GM19238 (cell line): ENCODE measurements around the gene MSH2.
"Not testable (repeated sequence)": the region's sequence is repeated elsewhere in the genome, so short reads cannot be mapped to it uniquely, and the experiment has no call there.

Experiments
- DNase-seq: peaks from one replicate; pipeline ENCODE4 v3.0.0; 2011; ENCODE audit warnings: low spot score; ENCODE audit not compliant: insufficient read length

MSH2 gene

DNA sequence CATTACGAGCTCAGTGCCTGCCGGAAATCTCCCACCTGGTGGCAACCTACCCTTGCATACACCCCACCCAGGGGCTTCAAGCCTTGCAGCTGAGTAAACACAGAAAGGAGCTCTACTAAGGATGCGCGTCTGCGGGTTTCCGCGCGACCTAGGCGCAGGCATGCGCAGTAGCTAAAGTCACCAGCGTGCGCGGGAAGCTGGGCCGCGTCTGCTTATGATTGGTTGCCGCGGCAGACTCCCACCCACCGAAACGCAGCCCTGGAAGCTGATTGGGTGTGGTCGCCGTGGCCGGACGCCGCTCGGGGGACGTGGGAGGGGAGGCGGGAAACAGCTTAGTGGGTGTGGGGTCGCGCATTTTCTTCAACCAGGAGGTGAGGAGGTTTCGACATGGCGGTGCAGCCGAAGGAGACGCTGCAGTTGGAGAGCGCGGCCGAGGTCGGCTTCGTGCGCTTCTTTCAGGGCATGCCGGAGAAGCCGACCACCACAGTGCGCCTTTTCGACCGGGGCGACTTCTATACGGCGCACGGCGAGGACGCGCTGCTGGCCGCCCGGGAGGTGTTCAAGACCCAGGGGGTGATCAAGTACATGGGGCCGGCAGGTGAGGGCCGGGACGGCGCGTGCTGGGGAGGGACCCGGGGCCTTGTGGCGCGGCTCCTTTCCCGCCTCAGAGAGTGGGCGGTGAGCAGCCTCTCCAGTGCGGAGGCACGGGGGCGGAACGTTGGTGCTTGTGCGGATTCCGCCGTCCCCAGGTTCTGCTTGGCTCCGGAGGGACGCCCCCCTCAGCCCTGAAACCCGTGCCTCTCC is at the start of gene MSH2:
Gene MSH2, plus strand, starts transcription at position 352 of the 804 bp plus-strand sequence. Its CDS starts 36 bp downstream, at position 388.
- peak; percentile 95 for DNase-seq

DNA sequence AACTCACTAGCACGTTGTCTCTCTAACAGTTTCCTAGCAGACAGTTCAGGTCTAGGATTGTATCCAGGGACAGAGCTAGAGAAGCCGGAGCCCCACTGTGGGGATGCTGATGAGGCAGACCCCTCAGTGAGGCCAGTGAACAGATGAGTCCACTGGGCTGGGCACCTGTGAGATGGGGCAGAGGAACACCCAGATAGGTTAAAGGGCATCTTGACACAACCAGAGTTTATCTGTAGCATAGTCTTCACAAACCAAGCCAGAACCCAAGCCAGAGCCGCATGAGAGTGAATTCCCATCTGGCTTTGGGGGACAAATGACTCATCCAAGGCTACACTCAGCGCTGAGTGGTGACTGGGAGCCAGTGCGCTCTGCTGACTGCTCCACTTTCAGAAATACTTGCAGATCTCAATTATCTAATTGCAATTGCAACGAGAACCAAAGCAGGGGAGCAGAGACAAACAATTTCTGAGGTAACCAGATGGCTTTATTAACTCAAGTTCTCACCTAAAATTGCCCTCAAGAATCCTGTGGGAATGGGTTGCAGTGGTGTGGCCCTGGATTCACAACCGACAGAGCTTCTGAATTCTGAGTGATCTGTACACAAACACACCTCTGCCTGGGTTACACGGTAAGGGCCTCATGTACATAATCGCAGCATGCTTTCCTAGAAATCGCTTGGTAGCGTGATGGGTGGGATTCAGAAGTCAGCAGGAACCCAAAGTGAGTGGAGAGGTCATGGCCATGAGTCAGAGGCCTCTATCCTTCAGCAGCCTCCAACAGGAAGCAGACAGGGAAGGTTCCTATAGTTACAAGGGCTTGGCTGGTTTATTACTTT is 48.7 kb upstream of the MSH2 start:
- no peak for DNase-seq

DNA sequence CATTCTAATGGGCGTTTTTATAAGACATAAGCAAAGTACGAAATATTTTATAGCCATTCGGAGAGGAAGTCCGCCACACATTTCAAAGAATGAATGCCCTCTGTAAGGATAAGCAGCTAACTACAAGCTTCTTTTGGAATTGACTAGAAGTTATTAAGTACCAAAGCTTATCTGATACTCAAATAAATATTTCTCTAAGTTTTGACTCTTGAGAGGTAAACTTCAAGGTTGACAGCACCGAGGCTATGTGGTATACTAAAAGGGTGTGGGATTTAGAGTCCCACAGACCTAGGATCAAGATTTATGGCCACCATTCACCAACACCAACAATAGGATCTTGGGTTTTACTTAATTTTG is 48.1 kb upstream of the MSH2 start:
- DNase-seq: no peak

DNA sequence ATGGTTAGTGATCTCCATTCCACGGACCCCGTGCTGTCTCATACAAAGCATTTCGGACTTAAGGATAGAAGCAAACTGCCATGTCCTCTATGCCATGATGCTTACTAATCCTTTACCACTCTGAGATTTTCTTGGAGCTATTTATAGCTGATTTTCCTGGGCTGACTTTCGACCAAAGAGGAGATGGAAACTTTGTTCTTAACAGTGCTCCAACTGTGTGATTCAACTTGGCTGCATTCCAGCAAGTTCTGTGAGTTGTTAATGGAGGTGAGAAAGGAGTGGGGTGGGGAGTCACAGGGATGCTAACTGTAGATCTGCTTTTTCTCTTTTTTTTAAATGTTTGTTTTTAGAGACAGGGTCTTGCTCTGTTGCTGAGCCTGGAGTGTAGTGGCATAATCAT is 45.5 kb upstream of the MSH2 start:
- DNase-seq: no peak

DNA sequence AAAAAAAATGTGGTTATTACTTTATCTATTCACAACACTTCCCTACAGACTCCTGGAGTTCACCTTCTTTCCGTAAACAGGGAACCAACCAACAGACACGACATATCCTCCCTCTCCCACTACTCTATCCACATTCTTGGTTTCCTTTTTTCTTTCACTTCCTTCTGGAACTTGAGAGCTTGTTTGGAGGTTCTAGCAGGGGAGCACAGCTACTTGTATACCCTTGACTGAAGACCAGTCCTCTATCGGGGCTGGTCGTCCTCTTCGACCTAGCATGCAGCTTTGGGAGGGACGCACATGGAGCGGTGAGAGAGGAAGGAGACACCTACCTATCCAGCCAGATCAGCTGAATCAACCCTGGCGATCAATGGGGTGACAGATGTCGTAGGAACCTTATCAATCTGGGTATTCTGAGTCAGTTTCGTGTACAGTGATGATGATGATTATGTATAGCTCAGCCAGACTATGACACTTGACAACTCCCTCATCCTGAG is 43.5 kb upstream of the MSH2 start:
- DNase-seq: no peak

DNA sequence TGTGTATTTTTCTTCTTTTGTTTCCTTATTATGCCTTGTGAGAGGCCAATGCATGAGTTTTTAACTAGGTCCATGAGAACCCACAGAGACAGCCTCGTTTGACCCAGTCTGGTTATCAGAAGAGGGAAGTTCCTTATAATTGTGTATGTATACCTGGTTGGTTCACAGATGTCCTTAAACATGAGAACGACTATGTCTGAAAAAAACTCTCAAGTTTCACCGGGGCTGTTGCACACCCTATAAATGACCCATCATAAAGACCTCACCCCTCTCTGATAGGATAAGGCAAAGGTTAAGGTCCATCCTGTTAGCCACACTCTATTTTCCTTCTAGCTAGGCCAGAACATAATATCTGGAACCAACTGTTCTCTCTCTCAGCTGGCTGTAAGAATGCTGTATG is 42.7 kb upstream of the MSH2 start:
- no peak for DNase-seq

DNA sequence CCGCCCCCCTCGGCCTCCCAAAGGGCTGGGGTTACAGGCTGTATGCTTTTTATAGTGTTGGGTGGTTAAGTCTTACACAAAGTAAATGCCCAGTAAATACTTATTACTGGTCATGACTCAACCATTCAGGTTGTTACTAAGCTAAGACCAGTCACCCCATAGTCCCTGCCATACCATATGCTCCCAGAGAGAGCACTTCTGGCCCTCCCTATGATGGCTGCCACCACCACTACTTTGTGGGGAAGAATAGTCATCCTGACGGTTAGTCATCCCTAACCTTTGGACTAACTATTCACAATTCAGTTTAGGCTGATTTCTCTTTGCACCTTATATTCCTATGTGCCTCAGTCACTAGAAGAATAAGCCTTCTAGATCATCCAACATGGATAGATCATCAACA is 42.0 kb upstream of the MSH2 start:
- DNase-seq: no peak

DNA sequence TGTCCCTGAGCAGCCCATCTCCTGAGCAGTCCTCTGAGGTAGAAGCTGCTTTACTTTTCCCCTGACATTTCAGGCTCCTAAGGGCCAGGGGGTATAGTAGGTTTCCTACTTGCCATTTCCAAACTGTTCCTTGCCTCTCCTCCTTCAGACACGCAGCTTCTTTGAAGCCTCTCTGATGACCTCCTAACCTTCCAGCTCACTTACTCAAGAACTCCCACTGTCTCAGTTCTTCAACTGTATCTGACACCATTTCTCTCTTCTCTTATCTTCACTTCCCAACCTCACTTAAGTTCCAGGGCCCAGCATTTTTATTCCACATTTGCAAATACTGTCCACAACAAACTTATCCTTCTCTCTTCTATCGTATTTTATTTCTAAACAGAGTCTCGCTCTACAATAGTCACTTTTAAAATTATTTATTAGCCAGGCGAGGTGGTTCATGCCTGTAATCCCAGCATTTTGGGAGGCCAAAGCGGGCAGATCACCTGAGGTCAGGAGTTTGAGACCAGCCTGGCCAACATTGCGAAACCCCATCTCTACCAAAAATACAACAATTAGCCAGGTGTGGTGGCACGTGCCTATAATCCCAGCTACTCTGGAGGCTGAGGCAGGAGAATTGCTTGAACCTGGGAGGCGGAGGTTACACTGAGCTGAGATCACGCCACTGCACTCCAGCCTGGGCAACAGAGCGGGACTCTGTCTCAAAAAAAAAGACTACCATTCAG is 41.3 kb upstream of the MSH2 start:
- not testable (repeated sequence) for DNase-seq

DNA sequence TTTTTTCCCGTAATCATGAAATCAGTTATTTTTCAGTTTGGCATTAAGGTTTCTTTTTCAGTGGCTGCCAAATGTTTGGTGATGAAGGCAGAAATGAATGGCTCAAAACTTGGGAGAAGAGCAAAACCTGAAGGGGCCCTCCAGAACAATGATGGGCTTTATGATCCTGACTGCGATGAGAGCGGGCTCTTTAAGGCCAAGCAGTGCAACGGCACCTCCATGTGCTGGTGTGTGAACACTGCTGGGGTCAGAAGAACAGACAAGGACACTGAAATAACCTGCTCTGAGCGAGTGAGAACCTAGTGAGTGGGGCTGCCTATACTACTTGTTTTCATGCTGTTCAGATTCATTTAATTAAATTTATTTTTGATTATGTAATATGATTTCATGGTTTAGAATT is 29.2 kb upstream of the MSH2 start:
- DNase-seq: no peak

DNA sequence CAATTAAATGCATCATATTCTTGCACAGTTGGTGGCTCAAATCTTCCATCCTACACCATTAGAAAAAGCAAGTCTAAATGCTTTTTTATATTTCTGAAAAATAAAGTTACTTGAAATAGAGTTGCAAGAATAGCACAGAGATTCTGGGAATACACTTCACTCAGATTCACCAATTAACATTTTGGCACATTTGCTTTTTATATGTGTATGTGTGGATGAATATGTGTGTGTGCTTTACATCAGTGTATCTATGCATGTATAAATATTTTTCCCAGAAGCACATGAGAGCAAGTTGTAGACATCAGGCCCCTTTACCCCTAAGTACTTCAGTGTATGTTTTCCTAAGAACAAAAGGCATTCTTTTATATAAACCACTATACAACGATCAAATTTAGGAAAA is 27.6 kb upstream of the MSH2 start:
- no peak for DNase-seq

DNA sequence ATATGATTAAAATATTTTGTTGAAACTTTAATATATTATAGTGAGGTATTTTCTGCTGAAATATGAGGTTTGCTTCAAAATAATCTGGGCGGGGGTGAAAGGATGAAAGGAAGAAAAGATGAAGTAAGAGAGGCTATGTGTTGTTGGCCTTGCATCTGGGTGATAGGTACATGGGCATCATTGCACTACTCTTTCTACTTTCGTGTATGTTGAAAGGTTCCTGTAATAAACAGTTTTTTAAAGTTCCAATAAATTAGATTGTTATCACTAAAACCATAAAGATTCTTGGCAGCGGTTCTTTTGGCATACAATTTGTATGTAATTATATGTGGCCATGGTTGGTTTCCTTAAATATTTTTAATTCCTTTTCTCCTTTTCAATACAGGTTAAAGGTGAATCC is 23.6 kb upstream of the MSH2 start:
- DNase-seq: no peak

DNA sequence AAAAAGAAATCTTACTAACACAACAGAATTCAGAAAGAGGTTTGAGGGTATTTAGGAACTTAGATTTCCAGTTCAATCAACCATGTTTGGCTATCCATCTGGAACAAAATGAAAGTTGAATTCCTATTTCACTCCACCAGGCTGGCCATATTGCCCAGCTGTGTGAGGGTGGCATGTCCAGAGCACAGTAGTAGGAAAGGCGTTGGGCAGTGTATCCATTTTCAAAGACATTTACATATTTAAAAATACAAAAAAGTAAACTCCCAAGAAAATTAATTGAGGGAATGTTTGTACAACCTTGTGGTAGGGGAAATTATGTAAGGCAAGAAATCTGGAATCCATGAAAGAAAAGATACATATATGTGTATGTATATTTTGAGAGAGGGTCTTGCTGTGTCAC is 21.5 kb upstream of the MSH2 start:
- DNase-seq: no peak

DNA sequence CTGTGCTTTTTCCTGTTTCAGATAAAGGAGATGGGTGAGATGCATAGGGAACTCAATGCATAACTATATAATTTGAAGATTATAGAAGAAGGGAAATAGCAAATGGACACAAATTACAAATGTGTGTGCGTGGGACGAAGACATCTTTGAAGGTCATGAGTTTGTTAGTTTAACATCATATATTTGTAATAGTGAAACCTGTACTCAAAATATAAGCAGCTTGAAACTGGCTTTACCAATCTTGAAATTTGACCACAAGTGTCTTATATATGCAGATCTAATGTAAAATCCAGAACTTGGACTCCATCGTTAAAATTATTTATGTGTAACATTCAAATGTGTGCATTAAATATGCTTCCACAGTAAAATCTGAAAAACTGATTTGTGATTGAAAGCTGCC is 16.4 kb upstream of the MSH2 start:
- DNase-seq: no peak

DNA sequence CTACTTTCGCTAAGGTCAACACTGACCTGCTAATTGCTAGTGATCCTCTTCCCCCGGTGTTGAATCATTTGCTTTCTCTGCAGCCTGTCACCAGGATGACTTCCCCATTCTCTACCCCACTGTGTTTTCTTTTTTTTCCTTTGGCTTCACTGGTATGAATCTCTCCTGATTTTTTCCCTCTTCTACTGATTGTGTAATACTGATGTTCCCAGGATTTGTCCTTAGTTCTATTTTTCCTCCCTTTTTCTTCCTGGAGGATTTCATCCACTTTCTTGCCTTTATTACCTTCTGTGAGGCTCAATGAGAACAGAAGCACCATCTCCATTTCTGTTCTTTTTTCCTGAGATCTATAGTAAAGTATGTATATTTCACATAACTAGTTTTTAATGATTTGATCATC is 14.1 kb upstream of the MSH2 start:
- no peak for DNase-seq

DNA sequence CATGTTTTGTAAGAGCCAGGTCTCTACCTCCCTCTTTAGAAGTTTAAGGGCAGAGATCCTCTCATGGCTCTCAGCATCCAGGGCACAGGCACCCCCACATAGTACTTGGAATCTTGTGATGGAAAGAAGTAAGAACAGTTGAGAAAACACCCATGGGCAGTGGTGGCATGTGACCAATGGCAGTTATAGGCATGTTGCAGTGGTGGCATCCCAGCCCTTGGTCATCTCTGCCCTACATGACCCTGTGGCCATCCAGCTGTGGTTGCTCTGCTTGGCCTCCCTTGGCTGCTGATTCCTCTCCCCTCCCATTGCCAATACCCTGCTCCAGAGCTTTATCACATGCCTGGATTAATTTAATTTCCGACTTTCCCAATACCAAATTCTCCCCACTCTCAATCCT is 13.3 kb upstream of the MSH2 start:
- DNase-seq: no peak

DNA sequence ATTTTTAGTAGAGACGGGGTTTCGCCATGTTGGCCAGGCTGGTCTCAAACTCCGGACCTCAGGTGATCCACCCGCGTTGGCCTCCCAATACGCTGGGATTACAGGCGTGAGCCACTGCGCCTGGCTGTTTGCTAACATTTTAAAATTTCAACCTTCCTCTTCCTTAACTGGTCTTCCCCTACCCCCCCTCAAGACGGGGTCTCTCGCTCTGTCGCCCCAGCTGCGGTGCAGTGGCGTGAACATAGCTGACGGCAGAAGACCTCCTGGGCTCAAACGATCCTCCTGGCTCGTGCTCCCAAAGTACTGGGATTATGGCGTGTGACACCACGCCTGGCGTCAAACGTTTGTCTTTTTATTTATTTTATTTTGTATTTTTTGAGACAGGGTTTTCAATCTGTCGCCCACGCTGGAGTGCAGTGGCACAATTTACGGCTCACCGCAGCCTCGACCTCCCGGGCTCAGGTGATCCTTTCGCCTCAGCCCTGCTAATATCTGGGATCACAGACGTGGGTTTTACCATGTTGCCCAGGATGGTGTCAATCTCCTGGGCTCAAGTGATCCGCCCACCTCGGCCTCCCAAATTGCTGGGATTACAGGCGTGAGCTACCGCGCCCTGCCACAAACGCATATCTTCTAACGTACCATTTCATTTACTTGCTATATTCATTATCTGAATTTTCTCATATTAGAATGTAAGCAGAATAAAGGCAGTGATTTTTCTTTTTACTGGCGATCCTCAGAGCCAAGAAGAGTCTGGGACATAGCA is 984 bp upstream of the MSH2 start:
- no peak for DNase-seq

DNA sequence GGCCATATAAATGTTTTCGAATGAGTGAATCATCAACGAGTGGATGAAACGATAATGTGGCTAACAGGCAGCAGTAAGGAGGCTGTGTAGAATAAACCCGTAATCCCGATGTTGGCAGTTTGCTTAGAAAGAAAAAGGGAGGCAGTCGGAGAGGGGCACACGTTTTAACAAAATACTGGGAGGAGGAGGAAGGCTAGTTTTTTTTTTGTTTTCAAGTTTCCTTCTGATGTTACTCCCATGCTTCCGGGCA is 476 bp upstream of the MSH2 start:
- no peak for DNase-seq

DNA sequence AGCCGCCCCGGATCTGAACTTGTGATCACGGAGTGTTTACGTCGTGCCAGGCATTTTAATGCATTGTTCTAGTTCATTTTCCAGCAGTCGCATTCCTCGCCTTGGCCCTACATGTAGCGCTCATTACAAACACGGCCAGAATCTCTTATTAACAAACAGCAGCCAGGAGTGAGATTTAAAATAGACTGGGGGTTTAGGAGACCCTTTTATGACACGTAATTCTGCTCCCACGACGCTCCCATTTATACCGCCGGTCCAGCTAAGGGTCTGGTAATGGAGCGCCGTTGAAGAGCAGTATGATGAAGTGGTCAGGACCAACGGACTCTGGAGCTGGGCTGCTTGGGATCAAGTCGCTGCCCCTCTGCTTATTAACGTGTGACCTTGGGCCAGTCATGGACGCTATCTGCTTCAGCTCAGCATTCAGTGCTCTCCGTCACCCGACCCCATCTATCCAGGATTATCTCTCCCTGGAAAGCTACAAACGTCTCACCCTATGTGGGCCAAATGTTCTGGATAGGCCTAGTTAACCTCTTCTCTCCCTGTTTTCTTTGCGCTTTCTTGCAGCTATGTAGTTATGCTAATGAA is 745 bp downstream of the MSH2 start:
- no peak for DNase-seq

DNA sequence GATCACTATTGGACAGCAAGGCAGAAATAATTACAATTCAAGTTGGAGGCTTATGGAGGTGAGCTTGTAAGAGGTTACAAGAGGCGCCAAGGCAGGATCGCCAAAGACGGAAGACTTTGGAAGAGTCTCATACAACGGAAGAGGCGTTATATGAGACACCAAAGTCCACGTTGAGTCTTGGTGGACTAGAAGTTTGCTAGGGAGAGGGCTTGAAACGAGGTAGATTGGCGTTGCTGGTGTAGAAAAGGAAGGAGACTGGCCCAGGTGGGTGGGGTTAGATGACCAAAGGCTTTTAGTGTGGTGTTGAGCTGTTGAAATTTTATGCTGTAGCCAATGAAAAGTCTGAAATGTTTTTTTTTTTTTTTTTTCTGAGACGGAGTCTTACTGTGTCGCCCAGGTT is 1.4 kb downstream of the MSH2 start:
- DNase-seq: no peak

DNA sequence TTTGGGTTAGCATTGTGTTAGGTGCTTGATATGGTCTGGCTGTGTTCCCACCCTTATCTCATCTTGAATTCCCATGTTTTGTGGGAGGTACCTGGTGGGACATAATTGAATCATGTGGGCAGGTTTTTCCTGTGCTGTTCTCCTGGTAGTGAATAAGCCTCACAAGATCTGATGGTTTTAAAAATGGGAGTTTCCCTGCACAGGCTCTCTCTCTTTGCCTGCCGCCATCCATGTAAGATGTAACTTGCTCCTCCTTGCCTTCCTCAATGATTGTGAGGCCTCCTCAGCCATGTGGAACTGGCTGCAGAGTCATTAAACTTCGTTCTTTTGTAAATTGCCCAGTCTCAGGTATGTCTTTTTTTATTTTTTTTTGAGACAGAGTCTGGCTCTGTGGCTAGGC is 2.8 kb downstream of the MSH2 start:
- DNase-seq: no peak

DNA sequence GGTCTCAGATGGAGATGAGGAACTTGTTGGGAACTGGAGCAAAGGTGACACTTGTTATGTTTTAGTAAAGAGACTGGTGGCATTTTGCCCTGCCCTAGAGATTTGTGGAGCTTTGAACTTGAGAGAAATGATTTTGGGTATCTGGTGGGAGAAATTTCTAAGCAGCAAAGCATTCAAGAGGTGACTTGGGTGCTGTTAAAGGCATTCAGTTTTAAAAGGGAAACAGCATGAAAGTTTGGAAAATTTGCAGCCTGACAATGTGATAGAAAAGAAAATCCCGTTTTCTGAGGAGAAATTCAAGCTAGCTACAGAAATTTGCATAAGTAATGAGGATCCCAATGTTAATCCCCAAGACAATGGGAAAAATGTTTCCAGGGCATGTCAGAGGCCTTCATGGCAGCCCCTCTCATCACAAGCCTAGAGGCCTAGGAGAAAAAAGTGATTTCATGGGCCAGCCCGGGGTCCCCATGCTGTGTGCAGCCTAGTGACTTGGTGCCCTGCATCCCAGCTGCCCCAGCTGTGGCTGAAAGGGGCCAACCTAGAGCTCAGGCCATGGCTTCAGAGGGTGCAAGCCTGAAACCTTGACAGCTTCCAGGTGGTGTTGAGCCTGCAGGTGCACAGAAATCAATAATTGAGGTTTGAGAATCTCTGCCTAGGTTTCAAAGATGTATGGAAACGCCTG is 3.8 kb downstream of the MSH2 start:
- not testable (repeated sequence) for DNase-seq
